NCI-H526 (cell line): Measurements from ENCODE around the gene HEXA.
A peak's percentile ranks its signal among the peaks of the same experiment; 100 is the strongest.

ENCODE experiments used
- DNase-seq, 2 experiments: peaks; one replicate each; lab custom pipeline; 2025; lab: John Stamatoyannopoulos, UW

HEXA gene

DNA sequence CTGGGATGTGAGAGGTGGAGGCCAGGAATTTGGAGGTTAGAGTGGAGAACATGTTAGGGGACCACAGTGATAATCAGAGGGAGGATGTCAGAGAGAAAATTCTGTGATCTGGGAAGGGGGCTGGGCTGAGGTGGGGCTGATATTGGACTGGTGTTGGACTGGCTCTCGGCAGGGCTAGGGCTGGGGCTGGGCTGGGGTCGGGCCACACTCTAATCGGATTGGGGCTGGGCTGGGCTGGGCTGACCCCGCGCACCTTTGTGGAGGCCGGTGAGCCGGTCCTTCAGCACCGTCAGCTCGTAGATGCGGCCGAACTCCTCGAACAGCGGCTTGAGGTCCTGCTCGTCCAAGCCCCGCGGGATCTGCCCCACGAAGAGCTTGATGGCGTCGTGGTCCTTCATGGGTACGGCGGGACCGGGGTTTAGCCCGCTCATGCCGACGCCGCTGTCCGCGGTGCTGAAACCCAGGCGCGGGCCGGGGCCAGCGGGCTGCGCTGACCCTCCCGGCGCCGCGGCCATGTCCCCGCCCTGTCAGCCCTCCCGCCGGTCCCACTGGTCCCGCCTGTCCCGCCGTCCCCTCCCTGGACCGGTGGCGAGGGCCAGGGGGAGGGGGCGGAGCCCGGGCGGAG is 56.3 kb downstream of the HEXA start:
- no peak for DNase-seq

DNA sequence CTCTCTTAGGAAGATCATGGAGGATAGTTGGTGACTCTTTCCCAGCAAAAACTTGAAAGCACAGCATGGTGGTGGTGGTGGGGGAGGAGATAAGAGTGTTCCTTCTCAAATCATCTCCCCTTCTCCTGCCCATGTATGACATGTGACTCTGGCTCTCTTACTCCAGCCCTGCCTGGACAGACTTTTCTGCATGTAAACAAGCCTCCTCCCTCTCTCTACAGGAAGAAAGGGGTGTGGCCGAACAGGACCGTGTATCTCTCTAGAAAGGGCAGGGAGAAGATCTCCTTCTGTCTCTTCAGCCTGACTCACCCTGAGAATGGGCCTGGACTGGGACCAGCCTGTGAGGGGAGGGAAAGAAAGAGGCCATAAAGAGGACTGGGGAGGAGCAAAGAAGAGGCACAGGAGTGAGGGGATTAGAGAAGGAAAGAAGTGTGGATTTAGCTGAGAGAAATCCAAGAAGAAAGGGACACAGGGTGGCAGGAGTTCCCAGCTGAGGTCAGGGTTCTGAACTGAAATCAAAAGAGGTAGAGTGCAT is 57.3 kb downstream of the HEXA start:
- DNase-seq, result peak; percentile 21 to 39

DNA sequence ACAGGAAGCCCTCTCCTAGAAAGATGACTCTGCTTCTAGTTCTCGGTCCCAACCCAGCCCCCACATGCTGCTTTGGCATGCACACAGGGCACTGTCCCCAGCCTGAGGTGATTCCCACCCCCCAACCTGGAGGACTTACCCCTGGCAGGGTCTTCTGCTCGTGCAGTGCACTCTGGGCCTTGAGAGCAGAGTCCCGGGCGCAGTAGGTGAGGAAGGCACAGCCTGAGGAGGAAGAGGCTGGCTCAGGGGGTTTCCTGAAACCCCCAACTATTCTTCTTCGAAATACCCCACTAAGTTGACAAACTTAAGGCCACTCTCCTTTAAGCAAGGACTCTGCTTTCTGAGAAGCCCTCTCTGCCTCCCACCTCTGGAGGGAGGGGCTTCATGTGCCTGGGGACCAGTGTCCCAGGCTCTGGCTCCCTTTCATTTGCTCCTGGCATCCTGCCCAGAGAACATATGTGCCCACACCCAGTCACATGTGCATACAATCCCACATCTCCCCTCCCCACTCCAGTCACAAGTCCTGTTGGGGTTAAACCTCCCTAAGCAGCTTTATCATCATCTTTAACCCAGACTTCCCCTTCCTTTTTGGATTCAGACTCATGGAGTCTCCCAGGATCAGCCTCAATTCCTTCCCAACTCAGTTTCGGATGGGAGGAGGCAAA is 60.0 kb downstream of the HEXA start:
- DNase-seq, result peak in 1 of 2 experiments; percentile 27

DNA sequence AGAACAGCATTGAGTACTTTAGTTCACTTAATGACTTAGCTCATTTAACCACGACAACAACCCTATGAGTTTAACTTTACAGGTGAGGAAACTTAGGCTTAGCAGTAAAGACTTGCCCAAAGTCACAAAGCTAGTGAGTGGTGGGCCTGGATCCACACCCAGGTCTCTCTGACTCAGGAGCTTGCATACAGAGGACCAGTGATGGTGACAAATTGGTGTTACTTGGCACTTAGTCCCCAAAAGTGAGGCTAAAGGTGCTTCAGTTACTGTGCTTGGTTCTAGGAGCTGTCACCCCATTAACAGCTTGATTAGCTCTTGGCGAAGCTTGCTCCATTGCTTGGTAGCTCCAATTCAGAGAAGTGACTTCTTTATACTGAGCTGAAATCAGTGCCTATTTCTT is 61.9 kb downstream of the HEXA start:
- no peak for DNase-seq

DNA sequence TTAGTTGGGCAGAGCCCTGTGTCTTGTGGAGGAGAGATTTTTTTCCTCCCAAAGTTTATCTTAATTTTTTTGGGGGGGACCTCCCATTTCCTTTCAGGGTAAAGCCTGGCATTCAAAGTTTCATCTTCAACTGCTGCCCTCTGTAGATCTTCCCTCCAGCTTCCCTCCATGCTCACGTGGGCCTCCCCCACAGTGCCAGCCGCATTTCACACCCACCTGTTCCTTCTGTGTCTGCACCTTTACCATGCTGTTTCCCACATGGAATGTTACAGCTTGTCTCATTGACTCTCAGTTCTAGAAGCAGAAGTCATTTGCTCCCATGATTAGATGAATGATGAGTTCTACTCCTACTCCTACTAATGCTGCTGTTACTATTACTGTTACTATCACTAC is 62.4 kb downstream of the HEXA start:
- no peak for DNase-seq

DNA sequence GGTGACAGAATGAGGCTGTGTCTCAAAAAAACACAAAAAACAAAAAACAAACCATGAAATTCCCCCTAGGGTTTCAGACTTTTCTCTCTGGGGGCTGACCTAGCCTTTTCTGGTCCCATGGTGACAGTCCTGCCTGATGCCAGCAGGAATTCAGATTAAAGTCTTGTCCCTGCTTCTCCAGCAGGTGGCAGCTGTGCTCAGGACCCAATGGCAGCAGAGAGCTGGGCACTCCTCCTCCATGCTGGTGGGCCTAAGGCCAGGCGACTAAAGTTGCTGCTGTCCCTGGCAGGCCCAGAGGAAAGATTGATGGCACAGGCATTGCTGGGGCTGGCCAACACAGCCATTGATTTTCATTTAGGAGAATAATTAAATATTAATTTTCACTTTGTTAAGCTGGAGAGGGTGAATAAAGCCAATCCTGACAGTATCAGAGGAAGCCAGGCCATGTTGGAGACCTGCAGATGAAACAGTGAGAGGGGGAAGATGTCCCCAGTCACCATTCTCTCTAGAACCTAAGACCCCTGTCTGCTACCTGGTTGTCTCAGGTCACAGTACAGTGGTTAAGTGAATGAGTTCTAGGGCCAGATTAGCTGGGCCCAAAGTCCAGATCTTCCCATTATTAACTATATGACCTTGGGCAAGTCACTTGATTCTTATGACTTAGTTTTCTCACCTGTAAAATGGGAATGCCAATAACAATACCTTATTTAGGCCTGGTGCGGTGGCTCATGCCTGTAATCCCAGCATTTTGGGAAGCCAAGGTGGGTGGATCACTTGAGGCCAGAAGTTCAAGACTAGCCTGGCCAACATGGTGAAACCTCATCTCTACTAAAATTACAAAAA is 63.0 kb downstream of the HEXA start:
- DNase-seq, result peak; percentile 37 to 70

DNA sequence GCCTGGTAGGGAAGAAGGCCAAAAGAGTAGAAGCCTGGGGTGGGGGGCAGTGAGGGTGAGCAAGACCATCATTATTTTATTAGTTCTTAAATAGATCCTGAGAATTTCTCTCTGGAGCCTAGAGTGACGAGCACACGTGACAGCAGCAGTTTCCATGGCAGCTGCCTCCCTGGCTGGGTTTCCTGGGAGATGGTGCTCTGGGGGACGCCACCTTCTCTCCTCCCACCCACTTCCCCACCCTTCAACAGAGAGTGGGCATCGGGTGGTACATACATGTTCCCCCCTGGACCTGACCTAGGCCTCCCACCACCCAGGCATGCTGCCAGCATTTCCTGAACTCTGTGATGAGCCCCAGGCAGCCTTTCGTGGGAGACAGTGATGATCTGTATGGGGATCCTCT is 68.8 kb downstream of the HEXA start:
- DNase-seq, result no peak

DNA sequence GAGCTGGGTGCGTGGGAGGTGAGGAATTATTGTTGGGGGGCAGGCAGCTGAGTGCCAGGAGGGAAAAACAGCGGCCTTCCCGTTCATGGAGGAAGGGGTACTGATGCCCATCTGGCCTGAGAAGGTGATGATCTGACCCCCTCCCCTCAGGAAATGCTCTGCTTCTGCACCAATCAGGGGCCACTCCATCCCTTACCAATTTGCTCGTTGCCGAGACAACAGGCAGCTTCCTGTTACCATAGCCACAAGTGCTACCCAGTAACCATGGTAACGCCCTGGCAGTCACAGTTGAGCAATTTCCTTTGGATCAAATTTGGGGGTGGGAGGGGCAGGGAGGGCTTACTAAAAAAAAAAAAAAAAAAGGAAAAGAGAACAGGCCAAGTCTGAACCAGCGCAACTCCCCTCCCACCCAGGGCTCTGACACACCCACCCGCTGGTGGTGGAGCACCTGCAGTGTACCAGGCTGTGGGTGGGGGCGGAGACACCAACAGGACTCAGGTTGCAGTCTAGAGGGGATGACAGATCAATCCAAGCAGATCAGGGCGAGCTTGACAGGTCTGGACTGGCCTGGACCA is 69.5 kb downstream of the HEXA start:
- DNase-seq, result peak in 1 of 2 experiments; percentile 25

DNA sequence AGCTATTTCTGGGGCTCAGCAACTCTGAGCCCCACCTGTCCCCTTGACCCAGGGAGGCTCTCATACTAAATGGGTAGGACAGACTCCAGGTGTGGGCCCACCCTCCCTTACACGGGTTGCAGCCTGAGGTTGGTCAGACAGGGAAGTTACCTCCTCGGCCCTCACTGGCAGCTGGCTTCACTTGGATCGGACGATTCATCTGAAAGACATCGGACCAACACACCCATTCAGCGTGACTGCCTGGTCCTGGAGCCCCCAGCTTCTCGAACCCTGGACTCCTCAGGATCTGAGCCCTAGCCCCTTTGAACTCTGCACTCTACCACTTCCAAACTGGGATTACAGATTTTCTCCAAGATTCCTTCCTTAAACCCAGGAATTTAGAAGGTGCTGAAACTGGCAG is 71.2 kb downstream of the HEXA start:
- DNase-seq, result no peak

DNA sequence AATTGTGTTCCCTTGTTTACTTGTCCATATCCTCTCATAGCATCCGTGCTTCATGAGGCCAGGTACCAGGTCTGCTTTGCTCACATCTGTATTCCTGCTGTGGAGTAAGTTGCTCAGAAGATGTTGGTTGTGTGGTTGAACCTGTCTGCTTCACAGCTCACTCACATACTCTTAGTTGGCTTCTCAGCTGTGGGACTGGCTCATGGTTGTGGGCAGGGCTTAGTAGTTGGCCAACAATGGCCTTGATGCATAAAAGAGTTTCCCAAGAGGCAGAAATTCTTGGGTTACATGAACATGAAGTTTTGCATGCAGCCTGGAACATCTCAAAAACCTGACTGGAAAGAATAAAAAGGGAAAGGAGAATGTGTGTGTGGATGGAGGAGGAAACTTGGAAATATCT is 72.9 kb downstream of the HEXA start:
- DNase-seq, result no peak
